CD4-positive, alpha-beta T cell treated with Interleukin-2 at 100 ng/mL for 4 hours (primary cell): Measurements from ENCODE around the gene CASP9.
"Not testable (repeated sequence)": the region's sequence is repeated elsewhere in the genome, so short reads cannot be mapped to it uniquely, and the experiment has no call there.

Experiments
- DNase-seq: peaks from one replicate; pipeline ENCODE4 v3.0.0-alpha.2; 2020; ENCODE audit warnings: low spot score

CASP9 gene

GRCh38 chr1:15469361-15469760 lies 54.7 kb downstream of the CASP9 start:
- no peak for DNase-seq

- DNase-seq = no peak
Observed at GRCh38 chr1:15468145-15468544, 55.9 kb downstream of the CASP9 start.

GRCh38 chr1:15466955-15467625 lies 56.9 kb downstream of the CASP9 start:
- DNase-seq = not testable (repeated sequence)

GRCh38 chr1:15465674-15466073 lies 58.3 kb downstream of the CASP9 start:
- DNase-seq = no peak

- DNase-seq = not testable (repeated sequence)
Observed at GRCh38 chr1:15463926-15464322, 60.1 kb downstream of the CASP9 start.

- not testable (repeated sequence) for DNase-seq
Observed at GRCh38 chr1:15463064-15463800, 60.8 kb downstream of the CASP9 start.

- DNase-seq = no peak
Observed at GRCh38 chr1:15460708-15461095, 63.3 kb downstream of the CASP9 start.

GRCh38 chr1:15459771-15460707 lies 64.0 kb downstream of the CASP9 start:
- no peak for DNase-seq

- not testable (repeated sequence) for DNase-seq
Observed at GRCh38 chr1:15458388-15458787, 65.6 kb downstream of the CASP9 start.

GRCh38 chr1:15457585-15457984 lies 66.4 kb downstream of the CASP9 start:
- DNase-seq = no peak

- DNase-seq = no peak
Observed at GRCh38 chr1:15456313-15456954, 67.6 kb downstream of the CASP9 start, which contains the start of gene CELA2A. TSS of gene CELA2A (plus strand) at chr1:15456732. CDS start at chr1:15456754, 22 bp downstream.

GRCh38 chr1:15455522-15455921 lies 68.5 kb downstream of the CASP9 start:
- no peak for DNase-seq

- DNase-seq = no peak
Observed at GRCh38 chr1:15454256-15454655, 69.8 kb downstream of the CASP9 start.

GRCh38 chr1:15453734-15454133 lies 70.3 kb downstream of the CASP9 start:
- no peak for DNase-seq

GRCh38 chr1:15452866-15453571 lies 71.0 kb downstream of the CASP9 start:
- DNase-seq = no peak

GRCh38 chr1:15452216-15452615 lies 71.8 kb downstream of the CASP9 start:
- DNase-seq = no peak

GRCh38 chr1:15451014-15451722 lies 72.8 kb downstream of the CASP9 start:
- no peak for DNase-seq

GRCh38 chr1:15449567-15449966 lies 74.4 kb downstream of the CASP9 start:
- no peak for DNase-seq

GRCh38 chr1:15448877-15449462 lies 75.0 kb downstream of the CASP9 start:
- no peak for DNase-seq

GRCh38 chr1:15446212-15446611 lies 77.8 kb downstream of the CASP9 start:
- no peak for DNase-seq
